Smooth muscle cell (in vitro differentiated cells): Measurements from ENCODE around the gene LCNL1. TPM values are rescaled to one million over a fixed set of nuclear protein-coding genes. Genes with fewer than 3 reads are reported as not detected.

Experiments
- DNase-seq: peaks from one replicate; lab custom pipeline; 2025; ENCODE audit not compliant: unreplicated experiment; lab: John Stamatoyannopoulos, UW
- H2AFZ ChIP-seq: fragments of 200-600 bp; sonication (generic); 2 replicates; pipeline ENCODE4 v1.6.0; 2016; ENCODE audit warnings: antibody characterized with exemption, low read depth, mild to moderate bottlenecking
- H3F3A ChIP-seq: fragments of 200-600 bp; sonication (generic); 2 replicates; pipeline ENCODE4 v1.6.0; 2017; ENCODE audit warnings: antibody characterized with exemption, low read depth
- H3K27ac ChIP-seq: fragments of 200-600 bp; sonication (generic); 2 replicates; pipeline ENCODE4 v1.5.1; 2016; ENCODE audit warnings: low read depth, mild to moderate bottlenecking
- H3K27me3 ChIP-seq: fragments of 200-600 bp; sonication (generic); 2 replicates; pipeline ENCODE4 v1.6.1; 2016; ENCODE audit warnings: low read depth, mild to moderate bottlenecking
- H3K36me3 ChIP-seq: fragments of 200-600 bp; sonication (generic); 2 replicates; pipeline ENCODE4 v1.5.1; 2016; ENCODE audit warnings: low read depth
- H3K4me1 ChIP-seq: fragments of 200-600 bp; sonication (generic); 2 replicates; pipeline ENCODE4 v1.5.1; 2016; ENCODE audit warnings: low read depth
- H3K4me2 ChIP-seq: fragments of 200-600 bp; sonication (generic); 2 replicates; pipeline ENCODE4 v1.6.0; 2016; ENCODE audit warnings: mild to moderate bottlenecking
- H3K4me3 ChIP-seq: fragments of 200-600 bp; sonication (generic); 2 replicates; pipeline ENCODE4 v1.5.1; 2016; ENCODE audit warnings: mild to moderate bottlenecking
- H3K79me2 ChIP-seq: fragments of 200-600 bp; sonication (generic); 2 replicates; pipeline ENCODE4 v1.6.0; 2016; ENCODE audit warnings: low read depth, mild to moderate bottlenecking
- H3K9ac ChIP-seq: fragments of 200-600 bp; sonication (generic); 2 replicates; pipeline ENCODE4 v1.6.0; 2016; ENCODE audit warnings: low read depth
- H3K9me3 ChIP-seq: fragments of 200-600 bp; sonication (generic); replicated peaks from 2 replicates; pipeline ENCODE4 v1.5.1; 2016; ENCODE audit warnings: low read depth
- H4K20me1 ChIP-seq: fragments of 200-600 bp; sonication (generic); 2 replicates; pipeline ENCODE4 v1.6.0; 2016; ENCODE audit warnings: low read depth
- WGBS: methylation state at CpG from one replicate; pipeline ENCODE4 v1.1.7; 2016; ENCODE audit warnings: low lambda C conversion rate; 5-methylcytosine and 5-hydroxymethylcytosine counted together
- polyA plus RNA-seq: library from polyadenylated mRNA; unstranded; fragments of >200 nt; fragmentation: Nextera tagmentation; extraction: Ambion mirVana; gene quantifications from 2 replicates; pipeline ENCODE4 v1.2.1, GENCODE V29; 2016
- total RNA-seq: library from RNA; depleted of rRNA; stranded (reverse); fragments of >200 nt; gene quantifications from 2 replicates; pipeline ENCODE4 v1.2.3, GENCODE V29; 2014
- TF ChIP-seq, protein P1 (sequence below): fragments of 200-600 bp; sonication (generic); IDR thresholded peaks from 2 replicates; pipeline ENCODE4 v1.5.1; 2017; ENCODE audit warnings: borderline replicate concordance, mild to moderate bottlenecking, antibody characterized with exemption; ENCODE audit not compliant: insufficient read depth, poor library complexity, severe bottlenecking

The LCNL1 gene
- total and polyA plus RNA-seq, 2 experiments from 2014 or later: 0.89 to 1.1 TPM

DNA sequence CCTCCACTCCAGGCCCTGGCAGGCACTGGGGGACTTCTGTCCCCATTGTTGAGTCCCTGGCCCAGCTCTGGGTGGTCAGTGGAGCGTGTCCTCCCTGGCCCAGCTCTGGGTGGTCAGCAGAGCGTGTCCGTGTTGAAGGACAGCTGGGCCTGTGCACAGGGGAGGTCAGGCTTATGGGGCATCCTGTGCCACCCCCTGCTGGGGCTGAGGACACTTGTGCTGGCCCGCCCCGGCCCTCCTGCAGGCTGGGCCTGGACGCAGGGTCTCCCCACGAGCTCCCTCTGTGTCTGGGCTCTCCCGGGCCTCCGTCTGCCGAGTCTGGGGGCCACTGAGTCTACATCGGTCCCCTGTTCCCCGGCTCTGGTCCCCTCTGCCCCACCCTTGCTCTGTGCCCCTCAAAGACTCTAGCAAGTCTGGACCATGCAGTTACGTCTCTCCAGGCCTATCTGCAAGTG lies 25.1 kb downstream of the LCNL1 start:
- no peak overlapping the region for H3K27ac ChIP-seq
- TF ChIP-seq, protein P1, sequence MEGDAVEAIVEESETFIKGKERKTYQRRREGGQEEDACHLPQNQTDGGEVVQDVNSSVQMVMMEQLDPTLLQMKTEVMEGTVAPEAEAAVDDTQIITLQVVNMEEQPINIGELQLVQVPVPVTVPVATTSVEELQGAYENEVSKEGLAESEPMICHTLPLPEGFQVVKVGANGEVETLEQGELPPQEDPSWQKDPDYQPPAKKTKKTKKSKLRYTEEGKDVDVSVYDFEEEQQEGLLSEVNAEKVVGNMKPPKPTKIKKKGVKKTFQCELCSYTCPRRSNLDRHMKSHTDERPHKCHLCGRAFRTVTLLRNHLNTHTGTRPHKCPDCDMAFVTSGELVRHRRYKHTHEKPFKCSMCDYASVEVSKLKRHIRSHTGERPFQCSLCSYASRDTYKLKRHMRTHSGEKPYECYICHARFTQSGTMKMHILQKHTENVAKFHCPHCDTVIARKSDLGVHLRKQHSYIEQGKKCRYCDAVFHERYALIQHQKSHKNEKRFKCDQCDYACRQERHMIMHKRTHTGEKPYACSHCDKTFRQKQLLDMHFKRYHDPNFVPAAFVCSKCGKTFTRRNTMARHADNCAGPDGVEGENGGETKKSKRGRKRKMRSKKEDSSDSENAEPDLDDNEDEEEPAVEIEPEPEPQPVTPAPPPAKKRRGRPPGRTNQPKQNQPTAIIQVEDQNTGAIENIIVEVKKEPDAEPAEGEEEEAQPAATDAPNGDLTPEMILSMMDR: no peak
- H3K4me3 ChIP-seq: no peak overlapping the region
- no peaks in the 10 kb centered on the region for H3K9me3 ChIP-seq
- H3K4me1 ChIP-seq: no peaks in the 10 kb centered on the region
- H3K9ac ChIP-seq: no peak overlapping the region
- no peaks in the 10 kb centered on the region for H3F3A ChIP-seq
- no peaks in the 10 kb centered on the region for H4K20me1 ChIP-seq
- no peaks in the 10 kb centered on the region for H3K27me3 ChIP-seq
- H2AFZ ChIP-seq: no peak overlapping the region
- DNase-seq: no peak
- WGBS: 91% methylated on average over 11 of the region's 13 CpGs
- H3K79me2 ChIP-seq: no peaks in the 10 kb centered on the region
- no peaks in the 10 kb centered on the region for H3K36me3 ChIP-seq
- no peak overlapping the region for H3K4me2 ChIP-seq

DNA sequence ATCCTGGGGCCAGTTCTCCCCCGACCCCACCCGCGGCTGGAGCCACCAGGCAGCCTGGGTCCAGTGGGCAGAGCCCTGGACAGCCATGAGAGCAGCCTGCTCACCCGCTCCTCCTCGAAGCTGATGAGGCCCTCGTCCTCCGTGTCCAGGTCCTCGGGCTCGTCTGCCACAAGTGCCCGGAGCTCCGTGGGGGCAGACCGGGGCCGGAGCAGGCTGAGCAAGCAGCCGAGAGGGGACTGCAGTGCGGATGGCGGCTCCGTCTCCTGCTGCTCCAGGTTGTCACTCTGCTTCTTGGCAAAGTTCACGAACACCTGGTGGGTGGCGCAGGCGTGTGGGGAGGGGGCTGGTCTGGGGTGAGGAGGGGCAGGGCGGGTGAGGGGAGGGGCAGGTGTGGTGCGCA lies 25.5 kb downstream of the LCNL1 start:
- Histone ChIP-seq H3K27ac (no peak overlapping the region), H3K9ac (no peak overlapping the region), H3K9me3 (no peaks in the 10 kb centered on the region), H3K27me3 (no peaks in the 10 kb centered on the region), H3F3A (no peaks in the 10 kb centered on the region), H3K4me2 (no peak overlapping the region), H3K4me1 (no peaks in the 10 kb centered on the region), H4K20me1 (no peaks in the 10 kb centered on the region), H2AFZ (no peak overlapping the region), H3K36me3 (no peaks in the 10 kb centered on the region), H3K79me2 (no peaks in the 10 kb centered on the region), H3K4me3 (no peak overlapping the region)
- WGBS: 88% methylated on average over 20 of the region's 22 CpGs
- TF ChIP-seq, protein P1: no peak
- no peak for DNase-seq

DNA sequence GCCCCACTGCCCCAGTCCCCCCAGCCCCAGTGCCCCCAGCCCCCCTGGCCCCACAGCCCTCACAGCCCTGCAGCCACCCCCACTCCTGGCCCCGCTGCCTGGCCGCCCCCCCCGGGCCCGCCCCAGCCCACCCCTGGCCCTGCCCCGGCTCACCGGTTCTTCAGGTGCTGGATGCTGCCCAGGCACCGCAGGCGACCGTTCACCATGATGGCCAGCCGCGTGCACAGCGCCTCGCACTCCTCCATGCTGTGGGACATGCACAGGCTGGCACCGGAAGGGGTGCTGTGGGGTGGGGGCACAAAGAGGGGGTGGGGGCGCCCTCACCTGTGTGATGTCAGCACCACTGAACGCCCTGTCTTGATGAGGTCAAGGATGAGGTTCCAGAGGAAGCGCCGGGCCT lies 26.4 kb downstream of the LCNL1 start:
- no peak overlapping the region for H2AFZ ChIP-seq
- no peak overlapping the region for H3K4me2 ChIP-seq
- no peaks in the 10 kb centered on the region for H3K27me3 ChIP-seq
- H4K20me1 ChIP-seq: no peaks in the 10 kb centered on the region
- TF ChIP-seq, protein P1: no peak
- no peak overlapping the region for H3K9ac ChIP-seq
- H3K36me3 ChIP-seq: no peaks in the 10 kb centered on the region
- H3K4me3 ChIP-seq: no peak overlapping the region
- H3K27ac ChIP-seq: no peak overlapping the region
- H3K9me3 ChIP-seq: no peaks in the 10 kb centered on the region
- no peaks in the 10 kb centered on the region for H3F3A ChIP-seq
- no peaks in the 10 kb centered on the region for H3K79me2 ChIP-seq
- WGBS: 91% methylated on average over 7 of the region's 18 CpGs
- DNase-seq: no peak
- H3K4me1 ChIP-seq: no peaks in the 10 kb centered on the region

DNA sequence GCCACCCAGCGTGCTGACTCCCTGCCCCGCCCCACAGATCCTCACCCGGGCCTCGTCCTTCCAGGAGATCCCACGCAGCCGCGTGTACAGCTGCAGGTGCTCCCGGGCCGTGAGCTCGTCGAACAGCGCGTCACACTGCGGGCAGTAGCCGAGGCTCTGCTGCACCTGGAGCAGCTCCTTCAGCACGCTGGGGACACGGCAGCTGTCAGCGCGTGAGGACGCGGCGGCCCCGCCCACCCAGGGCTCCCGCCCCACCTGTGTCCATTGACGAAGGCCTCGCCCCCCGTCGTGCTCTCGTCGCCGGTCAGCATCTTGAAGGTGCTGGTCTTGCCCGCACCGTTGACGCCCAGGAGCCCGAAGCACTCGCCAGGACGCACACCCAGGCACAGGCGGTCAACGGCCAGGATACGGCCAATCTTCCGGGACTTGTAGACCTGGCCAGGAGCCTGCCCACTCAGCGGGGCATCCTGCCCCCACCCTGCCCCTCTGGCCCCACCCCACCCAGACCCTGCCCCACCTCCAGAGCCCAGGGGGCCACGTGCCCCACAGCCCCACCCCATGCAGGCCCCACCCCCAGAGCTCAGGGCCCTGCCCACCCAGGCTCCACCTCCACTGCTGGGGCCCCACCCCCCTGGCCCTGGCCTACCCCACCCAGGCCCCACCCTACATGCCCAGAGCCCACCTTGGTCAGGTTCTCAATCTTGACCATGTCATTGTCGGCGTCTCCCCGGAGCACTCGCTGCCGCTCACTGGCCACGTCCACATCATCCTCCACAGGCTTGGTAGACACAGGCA lies 27.3 kb downstream of the LCNL1 start:
- no peak overlapping the region for H2AFZ ChIP-seq
- 98% methylated on average over 21 of the region's 49 CpGs for WGBS

More for the DNA sequence above, 27.3 kb downstream of the LCNL1 start:
- Histone ChIP-seq H3K36me3 (no peaks in the 10 kb centered on the region), H3K79me2 (no peaks in the 10 kb centered on the region), H3K27ac (no peak overlapping the region), H3K4me3 (no peak overlapping the region), H3F3A (no peaks in the 10 kb centered on the region), H3K4me1 (no peaks in the 10 kb centered on the region), H3K9ac (no peak overlapping the region), H3K9me3 (no peaks in the 10 kb centered on the region), H3K27me3 (no peaks in the 10 kb centered on the region), H3K4me2 (no peak overlapping the region), H4K20me1 (no peaks in the 10 kb centered on the region)
- DNase-seq: no peak
- TF ChIP-seq, protein P1: no peak
